ENCODE results near the gene CEP41. TPM values are rescaled to one million over a fixed set of nuclear protein-coding genes. Genes with fewer than 3 reads are reported as not detected.

The CEP41 gene
- total and polyA plus RNA-seq, 2 donors (not counting 3 experiments of a cell fraction or from before 2014, with no cell fraction given): 19.5 to 26.8 TPM

GRCh38 chr7:130401578-130401977, 39.2 kb downstream of the CEP41 start:
- Histone ChIP-seq H3K4me1 (ENCODE audit: control insufficient read depth, extremely low read depth, insufficient read depth, low read length) (peaks cover 4% of the 10 kb centered on the region), H2AFZ (ENCODE audit: low read depth, low read length) (no peak overlapping the region), H3K27me3 (ENCODE audit: control insufficient read depth in 2 of 2, insufficient read depth in 2 of 2, low read length in 2 of 2) (no peaks in the 10 kb centered on the region), H3K4me2 (ENCODE audit: insufficient read depth, low read length) (no peak overlapping the region), H3K79me2 (ENCODE audit: control insufficient read depth, insufficient read depth, low read length) (no peaks in the 10 kb centered on the region), H3K4me3 (replicated peaks in 1 of 3; ENCODE audit: insufficient read depth in 1 of 3, low read depth in 1 of 3, low read length in 3 of 3) (no peak overlapping the region), H3K9me1 (replicated peaks; ENCODE audit: control insufficient read depth, extremely low read depth, insufficient read depth, low read length) (no peaks in the 10 kb centered on the region), H4K20me1 (replicated peaks; ENCODE audit: control insufficient read depth, extremely low read depth, insufficient read depth, low read length) (no peaks in the 10 kb centered on the region), H3K27ac (ENCODE audit: insufficient read depth, low read depth, low read length) (no peak overlapping the region), H3K9me3 (replicated peaks; ENCODE audit: control insufficient read depth, insufficient read depth, low read length) (no peaks in the 10 kb centered on the region), H3K9ac (replicated peaks; ENCODE audit: extremely low read depth, insufficient read depth, low read length) (no peak overlapping the region), H3K36me3 (ENCODE audit: control insufficient read depth in 2 of 2, extremely low read depth in 1 of 2, insufficient read depth in 2 of 2, low read length in 2 of 2) (peaks cover 0 to 5% of the 10 kb centered on the region in 2 experiments)
- dilution Hi-C loops (cut with MboI; ENCODE audit: extremely low pct_ligation_motif_present, low sequenced_read_pairs): no loop called here
- TF ChIP-seq POLR2A (IDR thresholded peaks at IDR 0.05; ENCODE audit: low read depth, low read length) (no peak), FOS (IDR thresholded peaks at IDR 0.05; ENCODE audit: borderline replicate concordance, insufficient read depth, low read length) (no peak), POLR2AphosphoS5 (IDR thresholded peaks at IDR 0.05; ENCODE audit: insufficient read depth, low read depth, low read length) (no peak), MYC (IDR thresholded peaks at IDR 0.05; ENCODE audit: low read depth, low read length) (no peak), JUN (IDR thresholded peaks at IDR 0.05; ENCODE audit: borderline replicate concordance, insufficient read depth, insufficient read length, low read depth) (no peak), MAX (IDR thresholded peaks at IDR 0.05; ENCODE audit: insufficient read depth, insufficient read length) (no peak), CTCF (IDR thresholded peaks at IDR 0.05; ENCODE audit: extremely low read depth in 1 of 2, insufficient read depth in 1 of 2, low read depth in 1 of 2, low read length in 2 of 2) (no peak), EZH2 (IDR thresholded peaks at IDR 0.05; ENCODE audit: borderline replicate concordance, low read depth, low read length, severe bottlenecking) (no peak), GATA2 (IDR thresholded peaks at IDR 0.05; ENCODE audit: insufficient read depth, insufficient read length, low read depth, low read length) (no peak)
- CTCF ChIA-PET: no interaction called here
- intact Hi-C loops (cut with micrococcal nuclease): no loop called here
- FAIRE-seq: no peak
- DNase-seq (ENCODE audit: low read depth, low spot score): no peak
- POLR2A ChIA-PET: no interaction called here
- BruUV-seq (replicated peaks): no TSS peak

Data from endothelial cell of umbilical vein (primary cell).